22Rv1 (cell line): ENCODE measurements around the gene STARD3.

Experiments used
- H3K27ac ChIP-seq: fragments of 450-650 bp; 2 replicates; pipeline ENCODE4 v1.5.1; 2017
- ZFX ChIP-seq: fragments of 450-650 bp; IDR thresholded peaks from 2 replicates; pipeline ENCODE4 v1.6.1; 2017; ENCODE audit warnings: antibody characterized with exemption, borderline replicate concordance
- TF ChIP-seq, protein P1 (sequence below): fragments of 450-650 bp; IDR thresholded peaks from 2 replicates; pipeline ENCODE4 v1.5.1; 2017; ENCODE audit warnings: mild to moderate bottlenecking

The STARD3 gene

DNA sequence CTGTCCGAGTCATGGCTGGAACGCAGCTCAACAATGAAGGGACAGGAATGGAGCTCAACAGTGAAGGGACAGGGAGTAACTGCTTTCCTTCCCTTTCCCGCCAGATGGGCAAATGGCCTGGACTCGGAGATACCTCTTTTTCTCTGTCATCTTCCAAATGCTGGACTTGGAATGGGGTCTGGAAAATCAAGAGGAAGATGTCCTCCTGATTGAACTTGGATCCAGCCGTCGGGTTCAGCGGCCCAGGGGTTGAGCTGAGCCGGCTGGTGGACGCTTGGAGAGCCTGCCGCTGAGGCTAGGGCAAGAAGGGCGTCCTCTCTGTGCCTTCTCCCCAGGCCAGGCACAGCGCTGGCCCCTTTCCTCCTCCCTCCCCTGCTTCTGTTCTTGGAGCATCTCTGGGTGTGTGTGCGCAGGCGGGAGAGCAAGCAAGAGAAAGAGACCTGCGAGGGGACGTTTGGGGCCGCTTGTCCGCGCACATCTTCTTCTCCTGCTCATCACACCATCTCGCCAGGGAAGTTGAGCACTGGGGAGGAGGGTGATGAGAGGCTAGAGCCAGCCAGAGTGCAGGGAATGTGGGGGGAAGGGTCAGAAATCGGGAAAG, 35.8 kb upstream of the STARD3 start:
- TF ChIP-seq, protein P1, sequence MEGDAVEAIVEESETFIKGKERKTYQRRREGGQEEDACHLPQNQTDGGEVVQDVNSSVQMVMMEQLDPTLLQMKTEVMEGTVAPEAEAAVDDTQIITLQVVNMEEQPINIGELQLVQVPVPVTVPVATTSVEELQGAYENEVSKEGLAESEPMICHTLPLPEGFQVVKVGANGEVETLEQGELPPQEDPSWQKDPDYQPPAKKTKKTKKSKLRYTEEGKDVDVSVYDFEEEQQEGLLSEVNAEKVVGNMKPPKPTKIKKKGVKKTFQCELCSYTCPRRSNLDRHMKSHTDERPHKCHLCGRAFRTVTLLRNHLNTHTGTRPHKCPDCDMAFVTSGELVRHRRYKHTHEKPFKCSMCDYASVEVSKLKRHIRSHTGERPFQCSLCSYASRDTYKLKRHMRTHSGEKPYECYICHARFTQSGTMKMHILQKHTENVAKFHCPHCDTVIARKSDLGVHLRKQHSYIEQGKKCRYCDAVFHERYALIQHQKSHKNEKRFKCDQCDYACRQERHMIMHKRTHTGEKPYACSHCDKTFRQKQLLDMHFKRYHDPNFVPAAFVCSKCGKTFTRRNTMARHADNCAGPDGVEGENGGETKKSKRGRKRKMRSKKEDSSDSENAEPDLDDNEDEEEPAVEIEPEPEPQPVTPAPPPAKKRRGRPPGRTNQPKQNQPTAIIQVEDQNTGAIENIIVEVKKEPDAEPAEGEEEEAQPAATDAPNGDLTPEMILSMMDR: no peak
- no peak for TF ChIP-seq ZFX
- H3K27ac ChIP-seq: no peak overlapping the region

DNA sequence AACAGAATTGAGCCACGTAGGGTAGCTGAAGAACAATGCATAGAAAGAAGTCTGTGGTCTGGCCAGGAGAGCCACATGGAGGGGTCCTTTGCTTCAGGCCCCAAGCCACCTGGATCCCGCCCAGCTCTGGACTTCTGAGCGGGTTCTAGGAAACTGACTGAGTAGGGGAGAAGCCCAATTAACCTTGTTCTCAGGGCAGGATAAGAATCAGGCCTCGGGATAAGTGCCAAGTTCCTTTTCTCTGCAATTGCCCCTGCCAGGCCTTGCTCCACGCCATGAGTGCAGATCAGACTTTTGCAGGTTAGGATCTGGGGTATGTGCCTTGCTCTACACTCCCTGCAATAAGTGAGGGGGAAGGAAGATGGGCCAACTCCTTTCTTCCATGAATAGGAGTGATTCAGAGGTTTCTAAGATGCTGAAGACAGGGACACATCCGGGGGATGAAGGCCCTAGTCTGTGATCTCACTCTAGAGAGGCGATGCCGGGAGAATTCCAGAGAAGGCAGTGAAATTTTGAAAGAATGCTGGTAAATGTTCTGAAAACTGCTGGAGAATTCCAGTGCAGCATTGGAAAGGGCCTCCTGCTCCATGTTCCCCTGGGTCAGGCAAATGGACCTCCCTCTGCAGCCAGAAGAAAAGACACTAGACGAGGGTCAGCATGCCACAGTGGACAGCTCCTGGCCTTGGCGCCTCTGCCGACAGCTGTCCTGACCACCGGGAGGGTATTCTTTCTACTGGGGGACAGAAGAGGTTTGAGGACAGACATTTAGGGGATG, 35.0 kb upstream of the STARD3 start:
- TF ChIP-seq, protein P1: no peak
- no peak for TF ChIP-seq ZFX

DNA sequence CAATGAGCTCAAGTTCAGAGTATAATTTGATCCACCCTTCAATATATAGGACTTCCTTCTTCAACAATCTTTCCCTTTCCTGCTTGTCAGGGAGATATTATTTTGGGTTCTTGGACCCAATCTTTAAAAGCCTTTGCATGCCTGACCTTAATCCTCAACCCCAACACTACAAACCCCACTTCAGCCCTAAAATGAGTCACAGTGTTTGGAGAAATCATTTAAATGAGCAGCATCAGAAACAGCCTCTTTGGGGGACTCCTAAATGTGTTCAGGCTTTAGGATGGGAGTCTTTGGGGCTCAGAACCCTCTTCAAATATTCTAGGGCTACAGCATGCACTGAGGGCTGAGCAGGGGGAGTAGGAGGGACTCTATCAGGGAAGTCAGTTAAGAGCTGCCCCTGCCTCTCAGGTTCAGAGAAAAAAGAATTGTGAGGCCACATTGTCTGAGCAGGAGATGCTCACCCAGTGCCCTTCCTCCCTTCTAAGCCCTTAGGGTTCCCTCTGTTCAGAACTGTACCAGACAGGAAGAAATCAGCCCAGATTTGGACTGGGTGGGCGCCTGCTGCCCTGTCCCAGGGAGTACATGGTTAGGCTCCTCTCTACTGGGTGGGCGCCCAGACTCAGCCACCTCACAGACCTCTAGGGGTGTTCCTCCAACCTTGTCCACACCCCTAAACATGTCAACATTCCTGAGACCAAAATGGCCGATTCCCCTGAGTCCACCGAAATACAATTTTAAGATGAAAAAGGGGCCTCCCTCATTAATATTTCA, 34.2 kb upstream of the STARD3 start:
- no peak for TF ChIP-seq ZFX
- TF ChIP-seq, protein P1: no peak
- no peak overlapping the region for H3K27ac ChIP-seq

More for the DNA sequence above, 35.0 kb upstream of the STARD3 start:
- no peak overlapping the region for H3K27ac ChIP-seq

DNA sequence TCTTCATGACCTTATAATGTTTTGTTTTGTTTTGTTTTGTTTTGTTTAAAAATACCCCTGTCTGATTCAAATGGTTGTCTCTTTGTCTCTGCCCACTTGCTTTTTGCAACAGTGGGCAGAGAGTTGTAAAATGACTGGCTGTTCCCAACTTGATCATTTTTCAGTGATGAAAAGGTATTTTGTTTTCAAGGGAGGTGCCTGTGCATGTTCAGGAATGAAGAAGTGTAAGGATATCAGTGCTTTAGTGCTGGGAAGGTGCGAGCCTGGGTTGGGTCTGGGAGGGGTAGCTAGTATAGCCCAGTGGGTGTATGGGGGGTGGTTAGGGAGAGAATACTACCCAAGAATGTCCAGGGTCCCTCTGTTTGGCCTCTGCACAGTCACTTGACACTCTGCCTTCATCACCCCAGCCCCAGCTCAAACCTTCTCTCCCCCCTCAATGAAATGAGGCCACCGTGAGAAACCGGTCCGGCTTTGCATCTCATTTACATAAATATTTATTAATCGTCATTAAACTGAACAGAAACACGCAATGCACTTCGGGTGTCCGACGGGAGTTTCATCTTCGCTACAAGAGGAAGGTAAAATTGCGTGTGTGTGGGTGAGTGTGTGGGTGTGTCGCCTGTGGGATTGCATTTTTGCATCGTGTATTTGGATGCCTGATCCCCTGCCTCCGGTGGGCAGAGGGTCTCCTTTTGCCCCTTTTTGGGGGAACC, 33.5 kb upstream of the STARD3 start:
- H3K27ac ChIP-seq: no peak overlapping the region
- TF ChIP-seq, protein P1: no peak
- no peak for TF ChIP-seq ZFX

DNA sequence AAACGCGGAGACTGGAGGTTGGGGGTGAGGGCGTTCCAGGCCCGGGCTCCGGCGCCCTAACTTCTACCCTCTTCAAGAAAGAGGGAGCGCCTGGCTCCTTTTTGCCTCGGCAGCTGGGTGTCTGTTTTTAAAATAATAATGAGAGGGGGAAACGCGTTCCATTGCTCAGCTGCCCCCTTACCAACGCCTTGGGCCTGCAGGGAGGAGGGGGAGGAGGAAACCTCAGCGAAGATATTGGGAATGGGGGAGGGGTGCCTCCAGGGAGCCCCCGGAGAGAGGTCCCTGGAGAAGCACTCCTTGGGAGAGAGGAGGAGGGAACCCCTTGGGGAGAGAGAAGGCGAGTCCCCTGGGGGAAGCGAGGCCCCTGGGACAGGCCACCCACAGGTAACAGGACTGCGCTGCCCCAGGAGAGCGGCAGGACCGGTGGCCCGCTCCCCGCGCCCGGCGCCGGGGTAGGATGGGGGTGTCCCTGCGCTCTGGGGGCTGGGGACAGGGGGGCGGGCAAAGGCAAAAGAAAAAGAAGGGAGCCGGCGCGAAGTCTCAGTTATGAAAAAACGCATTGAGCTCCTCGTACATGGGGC, 31.9 kb upstream of the STARD3 start:
- TF ChIP-seq, protein P1: no peak
- TF ChIP-seq ZFX: no peak
- H3K27ac ChIP-seq: no peak overlapping the region

DNA sequence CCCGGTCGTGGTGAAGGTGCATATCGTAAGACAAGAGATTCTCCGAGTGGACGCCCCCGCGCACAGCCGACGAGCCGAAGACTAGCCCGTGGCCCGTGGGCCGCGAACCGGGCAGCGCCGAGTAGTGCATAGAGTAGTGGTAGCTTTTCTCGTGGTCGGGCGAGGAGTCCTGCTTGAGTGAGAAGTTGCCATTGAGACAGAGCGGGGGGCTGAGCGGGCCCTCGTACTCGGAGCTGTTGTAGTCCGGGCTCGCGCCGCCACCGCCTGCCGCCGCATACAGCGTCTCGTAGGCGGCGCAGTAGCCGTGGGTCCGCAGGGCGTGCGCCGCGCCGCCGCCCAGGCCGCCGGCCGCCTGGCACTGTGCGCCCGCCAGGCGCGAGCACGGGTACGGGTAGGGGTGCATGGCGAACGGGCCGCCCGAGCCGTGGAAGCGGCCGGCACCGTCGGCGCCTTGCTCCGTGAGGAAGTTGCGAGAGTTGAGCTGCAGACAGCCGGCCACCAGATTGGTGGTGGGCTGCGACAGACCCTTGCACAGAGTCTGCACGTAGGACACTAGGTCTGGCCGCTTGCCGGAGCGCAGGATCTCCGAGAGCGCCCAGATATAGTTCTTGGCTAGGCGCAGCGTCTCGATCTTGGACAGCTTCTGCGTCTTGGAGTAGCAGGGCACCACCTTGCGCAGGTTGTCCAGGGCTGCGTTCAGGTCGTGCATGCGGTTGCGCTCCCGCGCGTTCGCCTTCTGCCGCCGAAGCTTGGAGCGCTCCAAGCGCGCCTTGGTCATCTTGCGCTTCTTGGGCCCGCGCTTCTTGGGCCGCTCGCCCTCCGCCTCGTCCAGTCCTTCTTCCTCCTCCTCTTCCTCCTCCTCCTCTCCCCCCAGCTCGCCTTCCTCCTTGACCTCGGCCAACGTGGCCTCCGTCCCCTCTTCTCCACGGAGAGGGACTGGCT, 31.2 kb upstream of the STARD3 start:
- H3K27ac ChIP-seq: no peak overlapping the region
- TF ChIP-seq, protein P1: no peak
- TF ChIP-seq ZFX: no peak
